Fibroblast of lung (primary cell): ENCODE measurements around the gene ADAMTS19. TPM values are rescaled to one million over a fixed set of nuclear protein-coding genes. Genes with fewer than 3 reads are reported as not detected.

Source experiments
- DNase-seq, 2 donors: peaks; one replicate each; pipeline versions ENCODE4 v3.0.0 to v3.0.0-alpha.2; 2010; ENCODE audit warnings: low read depth in 2 of 2
- H2AFZ ChIP-seq: 2 replicates; pipeline ENCODE4 v1.5.1; 2012; ENCODE audit warnings: low read length, control low read depth, inconsistent platforms
- H3K27ac ChIP-seq: 2 replicates; pipeline ENCODE4 v1.5.1; 2011; ENCODE audit warnings: low read length, control low read depth; ENCODE audit not compliant: insufficient read depth
- H3K27me3 ChIP-seq: 2 replicates; pipeline ENCODE4 v1.5.1; 2011; ENCODE audit warnings: mild to moderate bottlenecking, low read length; ENCODE audit not compliant: control insufficient read depth, insufficient read depth
- H3K36me3 ChIP-seq: 2 replicates; pipeline ENCODE4 v1.5.1; 2011; ENCODE audit warnings: low read length; ENCODE audit not compliant: control insufficient read depth, insufficient read depth
- H3K4me1 ChIP-seq: 2 replicates; pipeline ENCODE4 v1.5.1; 2011; ENCODE audit warnings: low read length; ENCODE audit not compliant: control insufficient read depth, insufficient read depth; ENCODE audit errors: extremely low read depth
- H3K4me2 ChIP-seq: 2 replicates; pipeline ENCODE4 v1.5.1; 2011; ENCODE audit warnings: low read length, control low read depth; ENCODE audit not compliant: insufficient read depth; ENCODE audit errors: extremely low read depth
- H3K4me3 ChIP-seq, 4 experiments: fragments of 200-600 bp in 1 of 4; sonication (generic) in 1 of 4; replicated peaks in 1 of 4; 2 replicates each; pipeline ENCODE4 v1.5.1; 2011 to 2016; ENCODE audit warnings: low read length in 4 of 4, low read depth in 3 of 4, mild to moderate bottlenecking in 3 of 4, control low read depth in 2 of 4, inconsistent platforms in 1 of 4, mixed read lengths in 1 of 4; ENCODE audit not compliant: insufficient read depth in 1 of 4; ENCODE audit errors: control extremely low read depth in 1 of 4
- H3K79me2 ChIP-seq: 2 replicates; pipeline ENCODE4 v1.5.1; 2012; ENCODE audit warnings: mild to moderate bottlenecking, low read length, inconsistent platforms; ENCODE audit not compliant: control insufficient read depth, insufficient read depth
- H3K9ac ChIP-seq: 2 replicates; pipeline ENCODE4 v1.5.1; 2011; ENCODE audit warnings: mild to moderate bottlenecking, low read length, control low read depth; ENCODE audit not compliant: insufficient read depth
- H3K9me3 ChIP-seq: 2 replicates; pipeline ENCODE4 v1.5.1; 2012; ENCODE audit warnings: low read depth, low read length; ENCODE audit not compliant: control insufficient read depth, insufficient read depth
- H4K20me1 ChIP-seq: 2 replicates; pipeline ENCODE4 v1.5.1; 2011; ENCODE audit warnings: low read length; ENCODE audit not compliant: control insufficient read depth, insufficient read depth; ENCODE audit errors: extremely low read depth
- CTCF ChIP-seq, 2 donors: IDR thresholded peaks in 1 of 2; conservative IDR thresholded peaks in 1 of 2; 1 replicate in 1 of 2; 2 replicates in 1 of 2; pipeline ENCODE4 v1.5.1; 2011 to 2012; ENCODE audit warnings: low read length in 2 of 2, control low read depth in 1 of 2, inconsistent platforms in 1 of 2, low read depth in 1 of 2, mild to moderate bottlenecking in 1 of 2
- EZH2 ChIP-seq: IDR thresholded peaks from 2 replicates; pipeline ENCODE4 v1.5.1; 2012; ENCODE audit warnings: low read length, control low read depth, mild to moderate bottlenecking; ENCODE audit errors: missing control alignments
- polyA plus RNA-seq, 2 donors: library from polyadenylated mRNA; depleted of rRNA in 1 of 2; stranded (reverse) in 1 of 2; unstranded in 1 of 2; fragments of >200 nt; gene quantifications; 2 replicates each; pipeline ENCODE4 v1.2.1, GENCODE V29; 2011 to 2012; ENCODE audit warnings: missing spikeins in 1 of 2
- total RNA-seq: library from RNA; depleted of rRNA; stranded (reverse); fragments of >200 nt; gene quantifications from 2 replicates; pipeline ENCODE4 v1.2.1, GENCODE V29; 2014

Gene ADAMTS19
- total and polyA plus RNA-seq, 2 donors (not counting 1 experiment from before 2014, with no cell fraction given), result 0.09 to 0.33 TPM

- H3K79me2 ChIP-seq, result no peaks in the 10 kb centered on the region
- no peaks in the 10 kb centered on the region for H4K20me1 ChIP-seq
These were observed 14.7 kb upstream of the ADAMTS19 start for GRCh38 chr5:129445379-129445778.

GRCh38 chr5:129447968-129448367 is 12.1 kb upstream of the ADAMTS19 start:
- TF ChIP-seq CTCF (conservative IDR thresholded peaks at IDR 0.05 in 1 of 2, IDR thresholded peaks at IDR 0.05 in 1 of 2; ENCODE audit: low read depth in 1 of 2, low read length in 2 of 2) (no peak), EZH2 (no peak)

More at GRCh38 chr5:129445379-129445778, 14.7 kb upstream of the ADAMTS19 start:
- H2AFZ ChIP-seq, result no peak overlapping the region
- H3K9ac ChIP-seq, result no peak overlapping the region
- H3K4me1 ChIP-seq, result no peaks in the 10 kb centered on the region
- no peak overlapping the region for H3K27ac ChIP-seq
- no peak overlapping the region for H3K4me2 ChIP-seq
- no peaks in the 10 kb centered on the region for H3K36me3 ChIP-seq
- DNase-seq, result no peak
- H3K4me3 ChIP-seq, result no peak overlapping the region
- H3K9me3 ChIP-seq, result no peaks in the 10 kb centered on the region
- TF ChIP-seq CTCF (conservative IDR thresholded peaks at IDR 0.05 in 1 of 2, IDR thresholded peaks at IDR 0.05 in 1 of 2; ENCODE audit: low read depth in 1 of 2, low read length in 2 of 2), result no peak
- TF ChIP-seq EZH2, result no peak
- H3K27me3 ChIP-seq, result no peaks in the 10 kb centered on the region

GRCh38 chr5:129448654-129449053 is 11.4 kb upstream of the ADAMTS19 start:
- Histone ChIP-seq H3K4me3 (no peak overlapping the region), H3K9me3 (no peaks in the 10 kb centered on the region), H3K9ac (no peak overlapping the region), H3K4me2 (no peak overlapping the region), H4K20me1 (no peaks in the 10 kb centered on the region), H2AFZ (no peak overlapping the region), H3K36me3 (no peaks in the 10 kb centered on the region), H3K4me1 (no peaks in the 10 kb centered on the region), H3K79me2 (no peaks in the 10 kb centered on the region), H3K27ac (no peak overlapping the region), H3K27me3 (no peaks in the 10 kb centered on the region)
- TF ChIP-seq CTCF (conservative IDR thresholded peaks at IDR 0.05 in 1 of 2, IDR thresholded peaks at IDR 0.05 in 1 of 2; ENCODE audit: low read depth in 1 of 2, low read length in 2 of 2) (no peak), EZH2 (no peak)
- DNase-seq, result no peak

More at GRCh38 chr5:129447968-129448367, 12.1 kb upstream of the ADAMTS19 start:
- H3K36me3 ChIP-seq, result no peaks in the 10 kb centered on the region
- H3K27me3 ChIP-seq, result no peaks in the 10 kb centered on the region
- DNase-seq, result no peak
- no peak overlapping the region for H3K9ac ChIP-seq
- H3K4me1 ChIP-seq, result no peaks in the 10 kb centered on the region
- H2AFZ ChIP-seq, result no peak overlapping the region
- no peak overlapping the region for H3K27ac ChIP-seq
- H3K9me3 ChIP-seq, result no peaks in the 10 kb centered on the region
- no peak overlapping the region for H3K4me2 ChIP-seq
- H4K20me1 ChIP-seq, result no peaks in the 10 kb centered on the region
- no peak overlapping the region for H3K4me3 ChIP-seq
- H3K79me2 ChIP-seq, result no peaks in the 10 kb centered on the region
